Breast epithelium (tissue), 4 donors: ENCODE measurements around the gene ARHGDIG. TPM values are rescaled to one million over a fixed set of nuclear protein-coding genes. Genes with fewer than 3 reads are reported as not detected.
A peak's percentile ranks its signal among the peaks of the same experiment; 100 is the strongest.

Source experiments
- DNase-seq, 2 donors: peaks; one replicate each; pipeline ENCODE4 v3.0.0-alpha.2; 2019; ENCODE audit warnings: low spot score in 2 of 2
- H3K27ac ChIP-seq, 2 donors: fragments of 200-600 bp; sonication (generic) in 1 of 2; one replicate each; pipeline ENCODE4 v1.5.1; 2016 to 2019; ENCODE audit warnings: mild to moderate bottlenecking in 1 of 2
- H3K27me3 ChIP-seq, 2 donors: fragments of 200-600 bp; sonication (generic) in 1 of 2; one replicate each; pipeline versions ENCODE4 v1.5.1 to v1.6.0; 2017 to 2019; ENCODE audit warnings: control low read depth in 1 of 2, mild to moderate bottlenecking in 1 of 2
- H3K36me3 ChIP-seq: fragments of 200-600 bp; one replicate; pipeline ENCODE4 v1.5.1; 2019
- H3K4me1 ChIP-seq, 2 donors: fragments of 200-600 bp; sonication (generic); one replicate each; pipeline ENCODE4 v1.5.1; 2016 to 2019; ENCODE audit warnings: control low read depth in 1 of 2
- H3K4me3 ChIP-seq, 3 donors: fragments of 200-600 bp; sonication (generic); 1 replicate in 2 of 3; 2 replicates in 1 of 3; pipeline ENCODE4 v1.5.1; 2016 to 2019; ENCODE audit warnings: mild to moderate bottlenecking in 3 of 3, moderate library complexity in 2 of 3
- H3K9me3 ChIP-seq, 2 donors: fragments of 200-600 bp; sonication (generic) in 1 of 2; one replicate each; pipeline ENCODE4 v1.5.1; 2016 to 2019; ENCODE audit warnings: control low read depth in 1 of 2
- CTCF ChIP-seq, 3 donors: fragments of 450-650 bp; IDR thresholded peaks; one replicate each; pipeline ENCODE4 v1.5.1; 2016 to 2017; ENCODE audit warnings: antibody characterized with exemption in 3 of 3, mild to moderate bottlenecking in 3 of 3, moderate library complexity in 3 of 3
- POLR2A ChIP-seq: fragments of 450-650 bp; IDR thresholded peaks from one replicate; pipeline ENCODE4 v1.6.1; 2016; ENCODE audit warnings: antibody characterized with exemption, mild to moderate bottlenecking, moderate library complexity
- POLR2AphosphoS5 ChIP-seq, 3 donors: sonication (generic); formaldehyde crosslinking; IDR thresholded peaks; one replicate each; pipeline ENCODE4 v1.6.1; 2017; ENCODE audit warnings: antibody characterized with exemption in 3 of 3
- intact Hi-C: fragments of 100-400 bp; cut with DNase I; formaldehyde crosslinking; loops from one replicate; pipeline ENCODE4 v1.15.1; 2023; ENCODE audit warnings: low total_unique reads
- total RNA-seq, 3 donors: library from RNA; depleted of rRNA; stranded (reverse); fragments of >200 nt; gene quantifications; one replicate each; pipeline ENCODE4 v1.1.0, GENCODE V29; 2016

ARHGDIG gene
- total RNA-seq, 3 donors from 2014 or later = 0.80 to 2.3 (median 1.6) TPM

- intact Hi-C loops = no loop called here
- Histone ChIP-seq H3K9me3 (no peaks in the 10 kb centered on the region), H3K36me3 (no peaks in the 10 kb centered on the region), H3K27me3 (peaks cover 7 to 36% of the 10 kb centered on the region in 2 donors), H3K4me3 (peak overlapping the region; percentile 19 to 62 (median 23)), H3K4me1 (peaks cover 6 to 7% of the 10 kb centered on the region in 2 donors), H3K27ac (no peak overlapping the region)
- no peak for TF ChIP-seq CTCF (IDR thresholded peaks at IDR 0.05)
- TF ChIP-seq POLR2AphosphoS5 (IDR thresholded peaks at IDR 0.05) = no peak
- TF ChIP-seq POLR2A = no peak
- DNase-seq = no peak
Measured at GRCh38 chr16:280991-281659, 734 bp downstream of the ARHGDIG start.

GRCh38 chr16:281660-282255 is 1.4 kb downstream of the ARHGDIG start:
- no peaks in the 10 kb centered on the region for H3K36me3 ChIP-seq
- peaks cover 7 to 36% of the 10 kb centered on the region in 2 donors for H3K27me3 ChIP-seq
- H3K9me3 ChIP-seq = no peaks in the 10 kb centered on the region
- TF ChIP-seq POLR2A (no peak), POLR2AphosphoS5 (IDR thresholded peaks at IDR 0.05) (no peak), CTCF (IDR thresholded peaks at IDR 0.05) (no peak)
- DNase-seq = no peak
- intact Hi-C loops = no loop called here
- no peak overlapping the region for H3K27ac ChIP-seq
- H3K4me1 ChIP-seq = peaks cover 6 to 7% of the 10 kb centered on the region in 2 donors
- H3K4me3 ChIP-seq = no peak overlapping the region

- peaks cover 6 to 7% of the 10 kb centered on the region in 2 donors for H3K4me1 ChIP-seq
- no peak overlapping the region for H3K4me3 ChIP-seq
- TF ChIP-seq CTCF (IDR thresholded peaks at IDR 0.05) = no peak
- no peak for TF ChIP-seq POLR2AphosphoS5 (IDR thresholded peaks at IDR 0.05)
- no peak for TF ChIP-seq POLR2A
- no peaks in the 10 kb centered on the region for H3K9me3 ChIP-seq
- no peak overlapping the region for H3K27ac ChIP-seq
- intact Hi-C loops = no loop called here
- DNase-seq = no peak
- H3K27me3 ChIP-seq = peaks cover 7 to 36% of the 10 kb centered on the region in 2 donors
- no peaks in the 10 kb centered on the region for H3K36me3 ChIP-seq
Measured at GRCh38 chr16:282491-282890, 2.1 kb downstream of the ARHGDIG start.

- Histone ChIP-seq H3K27me3 (peaks cover 7 to 36% of the 10 kb centered on the region in 2 donors), H3K4me3 (no peak within 1 kb of the TSS), H3K36me3 (no peaks in the 10 kb centered on the region), H3K4me1 (peaks cover 6 to 7% of the 10 kb centered on the region in 2 donors), H3K9me3 (no peaks in the 10 kb centered on the region), H3K27ac (no peak within 1 kb of the TSS)
- no peak for DNase-seq
- intact Hi-C loops = no loop called here
- no peak for TF ChIP-seq CTCF (IDR thresholded peaks at IDR 0.05)
- no peak for TF ChIP-seq POLR2A
- no peak for TF ChIP-seq POLR2AphosphoS5 (IDR thresholded peaks at IDR 0.05)
Measured at GRCh38 chr16:283033-283805, 2.8 kb downstream of the ARHGDIG start, which contains the start of gene PDIA2. Gene PDIA2 (plus strand): TSS chr16:283164. CDS start chr16:283170, 6 bp downstream.
